CD4-positive, alpha-beta T cell treated with Interleukin-1 beta for 1 hour (primary cell): ENCODE measurements around the gene ADAMTS12.

ENCODE experiments used
- DNase-seq, 2 donors: peaks; one replicate each; pipeline ENCODE4 v3.0.0-alpha.2; 2020 to 2022

The ADAMTS12 gene

GRCh38 chr5:33753704-33754103 lies 138.1 kb downstream of the ADAMTS12 start:
- DNase-seq = no peak

- no peak for DNase-seq
Measured at GRCh38 chr5:33748754-33749153, 143.0 kb downstream of the ADAMTS12 start.

- no peak for DNase-seq
Measured at GRCh38 chr5:33745101-33745770, 146.6 kb downstream of the ADAMTS12 start.

GRCh38 chr5:33743099-33743498 lies 148.7 kb downstream of the ADAMTS12 start:
- DNase-seq = no peak

- DNase-seq = no peak
Measured at GRCh38 chr5:33742181-33742580, 149.6 kb downstream of the ADAMTS12 start.

- DNase-seq = no peak
Measured at GRCh38 chr5:33738967-33739366, 152.8 kb downstream of the ADAMTS12 start.

- no peak for DNase-seq
Measured at GRCh38 chr5:33738097-33738496, 153.7 kb downstream of the ADAMTS12 start.

- no peak for DNase-seq
Measured at GRCh38 chr5:33737697-33738096, 154.1 kb downstream of the ADAMTS12 start.

- DNase-seq = no peak
Measured at GRCh38 chr5:33737284-33737683, 154.5 kb downstream of the ADAMTS12 start.

- DNase-seq = no peak
Measured at GRCh38 chr5:33736510-33736909, 155.3 kb downstream of the ADAMTS12 start.

GRCh38 chr5:33735072-33735471 lies 156.7 kb downstream of the ADAMTS12 start:
- no peak for DNase-seq

GRCh38 chr5:33734537-33734936 lies 157.3 kb downstream of the ADAMTS12 start:
- DNase-seq = no peak

GRCh38 chr5:33733225-33733624 lies 158.6 kb downstream of the ADAMTS12 start:
- DNase-seq = no peak

- DNase-seq = no peak
Measured at GRCh38 chr5:33726422-33727165, 165.2 kb downstream of the ADAMTS12 start.

- DNase-seq = no peak
Measured at GRCh38 chr5:33725806-33726205, 166.0 kb downstream of the ADAMTS12 start.

GRCh38 chr5:33721491-33722200 lies 170.1 kb downstream of the ADAMTS12 start:
- no peak for DNase-seq

GRCh38 chr5:33720176-33720575 lies 171.6 kb downstream of the ADAMTS12 start:
- no peak for DNase-seq

GRCh38 chr5:33719769-33720168 lies 172.0 kb downstream of the ADAMTS12 start:
- DNase-seq = no peak

GRCh38 chr5:33715661-33716060 lies 176.1 kb downstream of the ADAMTS12 start:
- no peak for DNase-seq

- no peak for DNase-seq
Measured at GRCh38 chr5:33713136-33713765, 178.5 kb downstream of the ADAMTS12 start.

- no peak for DNase-seq
Measured at GRCh38 chr5:33712664-33713063, 179.1 kb downstream of the ADAMTS12 start.

GRCh38 chr5:33711094-33711679 lies 180.6 kb downstream of the ADAMTS12 start:
- DNase-seq = no peak

- DNase-seq = no peak
Measured at GRCh38 chr5:33702867-33703266, 188.9 kb downstream of the ADAMTS12 start.
